HG02642 (cell line): ENCODE data around the gene CLPTM1.
A peak's percentile ranks its signal among the peaks of the same experiment; 100 is the strongest.

Source experiments
- ATAC-seq: cut with Tn5 transposase; IDR thresholded peaks from one replicate; pipeline ENCODE4 v1.9.1; 2021; ENCODE audit warnings: mild to moderate bottlenecking; ENCODE audit not compliant: unreplicated experiment, poor library complexity

CLPTM1 gene

DNA sequence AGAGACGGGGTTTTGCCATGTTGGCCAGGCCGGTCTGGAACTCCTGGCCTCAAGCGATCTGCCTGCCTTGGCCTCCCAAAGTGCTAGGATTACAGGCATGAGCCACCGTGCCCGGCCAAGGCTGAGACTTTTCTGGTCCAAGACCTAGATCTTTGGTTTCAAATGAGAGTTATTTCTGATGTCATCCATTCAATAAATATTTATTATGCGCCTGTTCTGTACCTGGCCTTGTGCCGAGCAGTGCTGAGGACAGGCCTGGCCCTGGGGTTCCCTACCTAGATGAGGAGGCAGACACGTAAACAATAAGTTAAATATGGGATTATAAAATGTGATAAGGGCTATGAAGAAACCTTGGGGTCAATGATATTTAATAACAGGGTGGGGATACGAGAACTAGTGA, 50.6 kb downstream of the CLPTM1 start:
- no peak for ATAC-seq

- ATAC-seq, result no peak
Measured at GRCh38 chr19:45008552-45008951, 53.4 kb downstream of the CLPTM1 start.

DNA sequence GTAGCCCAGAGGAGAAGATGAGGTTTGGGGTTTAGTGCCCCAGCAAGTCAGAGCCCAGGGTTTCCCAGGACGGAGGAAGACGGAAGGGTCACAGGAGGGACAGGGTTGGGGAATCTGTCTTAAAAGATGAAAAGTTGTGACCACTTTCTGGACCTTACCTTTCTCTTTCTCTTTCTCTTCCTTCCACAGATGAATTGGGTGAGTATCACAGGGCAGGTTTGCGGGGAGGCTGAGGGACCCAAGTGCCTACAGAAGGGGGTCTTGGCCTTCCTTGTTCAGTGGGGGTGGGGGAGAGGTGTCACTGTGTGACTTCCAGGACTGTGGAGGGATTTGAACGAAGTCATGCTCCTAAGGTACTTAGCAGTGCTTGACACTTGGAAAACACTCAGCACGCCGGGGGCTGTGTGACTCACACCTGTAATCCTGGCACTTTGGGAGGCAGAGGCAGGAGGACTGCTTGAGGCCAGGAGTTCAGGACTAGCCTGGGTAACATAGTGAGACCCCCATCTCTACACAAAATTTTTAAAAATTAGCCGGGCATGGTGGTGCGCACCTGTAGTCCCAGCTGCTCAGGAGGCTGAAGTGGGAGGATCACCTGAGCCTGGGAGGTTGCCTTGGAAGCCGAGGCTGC, 54.6 kb downstream of the CLPTM1 start:
- no peak for ATAC-seq

DNA sequence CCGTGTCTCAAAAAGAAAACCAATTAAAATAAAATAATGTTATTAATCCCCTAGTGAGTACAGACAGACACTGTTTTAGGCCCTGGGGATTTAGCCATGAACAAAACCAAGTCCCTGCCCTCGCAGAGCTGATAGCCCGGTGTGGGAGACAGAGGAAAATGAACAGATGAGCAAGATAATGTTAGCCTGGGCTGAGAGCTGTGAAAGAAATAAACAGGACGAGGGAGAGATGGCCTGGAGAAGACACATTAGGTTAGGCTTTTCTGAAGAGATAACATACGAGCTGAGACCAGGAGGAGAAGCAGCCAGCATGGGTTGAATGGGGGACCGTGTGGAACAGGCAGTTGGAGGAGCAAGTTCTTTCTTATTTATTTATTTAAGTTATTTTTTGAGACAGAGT, 55.1 kb downstream of the CLPTM1 start:
- no peak for ATAC-seq

DNA sequence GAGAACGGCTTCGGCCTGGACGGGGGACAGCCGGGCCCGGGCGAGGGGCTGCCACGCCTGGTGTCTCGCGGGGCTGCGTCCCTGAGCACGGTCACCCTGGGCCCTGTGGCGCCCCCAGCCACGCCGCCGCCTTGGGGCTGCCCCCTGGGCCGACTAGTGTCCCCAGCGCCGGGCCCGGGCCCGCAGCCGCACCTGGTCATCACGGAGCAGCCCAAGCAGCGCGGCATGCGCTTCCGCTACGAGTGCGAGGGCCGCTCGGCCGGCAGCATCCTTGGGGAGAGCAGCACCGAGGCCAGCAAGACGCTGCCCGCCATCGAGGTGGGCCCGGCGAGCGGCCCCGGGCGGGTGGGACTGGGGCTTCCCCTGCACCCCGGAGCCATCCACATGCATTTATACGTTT, 56.8 kb downstream of the CLPTM1 start:
- ATAC-seq, result no peak

DNA sequence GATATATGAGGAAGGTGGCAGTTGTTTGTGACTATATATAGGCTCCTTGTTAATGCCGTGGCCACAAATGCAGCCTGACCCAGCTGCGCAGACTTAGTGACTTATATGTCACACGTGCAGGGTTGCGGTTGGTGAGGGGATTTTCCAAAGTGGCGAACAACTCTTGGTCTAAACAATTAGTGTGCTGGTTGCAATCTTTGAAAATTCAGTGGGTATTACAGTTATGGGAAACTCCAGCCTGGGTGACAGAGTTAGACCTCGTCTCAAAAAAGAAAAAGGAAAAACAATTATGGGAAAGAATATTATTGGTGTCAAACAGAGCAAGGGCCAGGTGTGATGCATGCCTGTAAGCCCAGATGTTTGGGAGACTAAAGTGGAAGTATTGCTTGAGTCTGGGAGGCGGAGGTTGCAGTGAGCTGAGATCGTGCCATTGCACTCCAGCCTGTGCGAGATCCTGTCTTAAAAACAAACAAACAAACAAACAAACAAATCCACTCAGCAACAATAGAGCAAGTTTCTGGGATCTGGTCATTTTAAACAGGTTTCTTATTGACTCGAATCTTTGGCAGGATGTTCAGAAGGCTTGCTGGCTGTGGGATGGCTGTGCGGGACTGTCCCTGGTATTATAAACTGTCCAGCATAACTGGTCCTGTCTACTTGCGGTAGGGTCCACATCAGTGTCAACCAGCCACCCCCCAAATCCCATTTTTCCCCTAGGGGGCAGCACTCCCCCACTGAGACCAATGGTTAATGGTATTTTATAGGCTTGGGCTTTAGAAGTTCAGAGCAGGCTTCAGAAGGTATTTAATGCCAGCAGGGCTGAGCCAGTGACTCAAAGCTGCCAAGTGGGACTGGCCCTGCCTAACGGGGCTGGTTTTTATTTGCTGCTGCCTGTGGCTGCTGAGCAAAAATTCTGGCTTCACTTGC, 61.5 kb downstream of the CLPTM1 start:
- ATAC-seq, result peak; percentile 84

DNA sequence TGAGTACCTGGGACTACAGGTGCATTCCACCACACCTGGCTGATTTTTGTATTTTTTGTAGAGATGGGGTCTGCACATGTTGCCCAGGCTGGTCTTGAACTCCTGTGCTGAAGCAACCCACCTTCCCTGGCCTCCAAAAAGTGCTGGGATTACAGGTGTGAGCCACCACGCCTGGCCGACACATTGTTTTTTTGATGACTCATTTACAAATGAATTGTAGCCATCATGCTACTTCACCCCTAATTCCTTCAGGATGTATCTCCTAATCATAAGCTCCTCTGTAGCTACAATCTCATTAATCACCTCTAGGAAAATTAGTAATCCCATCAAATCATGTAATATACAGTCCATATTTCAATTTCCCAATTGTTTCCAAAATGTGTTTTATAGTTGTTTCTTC, 64.0 kb downstream of the CLPTM1 start:
- ATAC-seq, result no peak

GRCh38 chr19:45020071-45020470, 64.9 kb downstream of the CLPTM1 start:
- no peak for ATAC-seq

DNA sequence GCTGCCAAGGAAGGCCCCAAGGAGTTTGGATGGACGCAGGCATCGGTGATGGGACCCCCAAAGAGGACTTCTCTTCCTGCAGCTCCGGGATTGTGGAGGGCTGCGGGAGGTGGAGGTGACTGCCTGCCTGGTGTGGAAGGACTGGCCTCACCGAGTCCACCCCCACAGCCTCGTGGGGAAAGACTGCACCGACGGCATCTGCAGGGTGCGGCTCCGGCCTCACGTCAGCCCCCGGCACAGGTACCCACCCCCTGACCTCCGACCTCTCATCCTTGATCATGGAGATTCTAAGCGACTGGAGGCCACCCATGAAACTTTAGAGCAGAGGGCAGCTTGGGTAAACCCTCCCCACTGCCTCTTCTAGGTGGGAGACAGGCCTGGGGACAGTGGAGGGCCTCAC, 66.8 kb downstream of the CLPTM1 start:
- ATAC-seq, result no peak

- ATAC-seq, result no peak
Measured at GRCh38 chr19:45023048-45023447, 67.9 kb downstream of the CLPTM1 start.

DNA sequence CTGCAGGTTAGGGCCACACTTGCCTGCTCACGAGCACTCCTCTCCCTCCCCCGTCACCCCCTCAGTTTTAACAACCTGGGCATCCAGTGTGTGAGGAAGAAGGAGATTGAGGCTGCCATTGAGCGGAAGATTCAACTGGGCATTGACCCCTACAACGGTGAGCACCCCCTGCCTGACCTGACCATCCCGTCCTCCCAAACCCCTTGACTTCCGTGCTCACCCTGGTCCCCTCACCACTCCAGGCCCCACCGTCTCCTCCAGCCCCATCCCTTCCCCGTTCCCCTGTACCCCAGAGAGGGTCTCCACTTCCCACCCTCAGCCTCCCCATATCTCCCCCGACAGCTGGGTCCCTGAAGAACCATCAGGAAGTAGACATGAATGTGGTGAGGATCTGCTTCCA, 70.1 kb downstream of the CLPTM1 start:
- no peak for ATAC-seq

DNA sequence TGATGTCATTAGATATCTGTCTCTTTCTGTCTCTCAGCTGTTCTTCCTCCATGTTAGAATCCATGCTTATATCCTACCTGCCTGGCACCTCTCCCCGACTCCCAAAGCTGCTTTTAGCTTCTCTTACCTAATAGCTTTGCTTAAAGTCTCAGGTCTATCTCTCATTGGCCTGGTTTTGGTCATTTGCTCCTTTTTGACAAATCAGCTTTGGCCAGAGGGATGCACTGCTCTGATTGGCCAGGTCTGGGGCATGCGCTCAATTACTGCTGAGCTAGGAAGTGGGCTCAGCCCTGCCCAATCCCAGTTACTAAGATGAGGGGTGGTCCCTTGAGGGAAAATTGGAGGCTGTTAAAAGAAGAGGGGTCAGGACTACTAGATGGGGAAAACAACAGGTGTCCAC, 72.2 kb downstream of the CLPTM1 start:
- no peak for ATAC-seq

DNA sequence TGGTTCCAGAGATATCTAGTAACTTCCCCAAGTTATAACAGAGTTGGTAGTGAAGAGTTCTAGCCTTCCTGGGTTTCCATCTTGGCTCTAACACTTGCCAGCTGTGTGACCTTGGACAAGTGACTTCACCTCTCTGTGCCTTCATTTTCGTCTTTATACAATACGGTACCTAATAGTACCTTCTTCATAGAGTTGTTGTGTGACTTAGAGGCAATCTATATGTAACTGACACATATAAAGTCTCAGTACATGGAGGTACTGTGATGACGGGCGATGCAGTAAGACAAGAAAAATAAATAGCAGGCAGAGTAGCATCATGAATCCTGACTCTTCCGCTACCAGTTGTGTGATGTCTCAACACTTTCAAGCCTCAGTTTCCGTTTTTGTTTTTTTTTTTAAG, 75.6 kb downstream of the CLPTM1 start:
- no peak for ATAC-seq

- ATAC-seq, result no peak
Measured at GRCh38 chr19:45032421-45032820, 77.2 kb downstream of the CLPTM1 start.

DNA sequence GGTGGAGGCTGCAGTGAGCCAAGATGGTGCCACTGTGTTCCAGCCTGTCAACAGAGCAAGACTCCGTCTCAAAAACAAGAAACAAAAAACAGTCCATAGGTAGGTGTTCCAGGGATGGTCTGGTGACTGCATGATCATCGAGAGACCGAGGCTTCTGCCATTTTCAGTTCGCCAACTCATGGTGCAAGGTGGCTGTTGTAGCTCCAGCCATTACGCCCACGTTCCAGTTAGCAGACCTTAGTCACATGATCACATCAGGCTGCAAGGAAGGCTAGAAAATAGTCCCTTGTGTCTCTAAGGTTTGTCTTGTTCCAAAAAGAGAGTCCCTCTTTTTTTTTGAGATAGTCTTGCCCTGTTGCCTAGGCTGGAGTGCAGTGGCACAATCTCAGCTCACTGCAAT, 80.6 kb downstream of the CLPTM1 start:
- no peak for ATAC-seq

DNA sequence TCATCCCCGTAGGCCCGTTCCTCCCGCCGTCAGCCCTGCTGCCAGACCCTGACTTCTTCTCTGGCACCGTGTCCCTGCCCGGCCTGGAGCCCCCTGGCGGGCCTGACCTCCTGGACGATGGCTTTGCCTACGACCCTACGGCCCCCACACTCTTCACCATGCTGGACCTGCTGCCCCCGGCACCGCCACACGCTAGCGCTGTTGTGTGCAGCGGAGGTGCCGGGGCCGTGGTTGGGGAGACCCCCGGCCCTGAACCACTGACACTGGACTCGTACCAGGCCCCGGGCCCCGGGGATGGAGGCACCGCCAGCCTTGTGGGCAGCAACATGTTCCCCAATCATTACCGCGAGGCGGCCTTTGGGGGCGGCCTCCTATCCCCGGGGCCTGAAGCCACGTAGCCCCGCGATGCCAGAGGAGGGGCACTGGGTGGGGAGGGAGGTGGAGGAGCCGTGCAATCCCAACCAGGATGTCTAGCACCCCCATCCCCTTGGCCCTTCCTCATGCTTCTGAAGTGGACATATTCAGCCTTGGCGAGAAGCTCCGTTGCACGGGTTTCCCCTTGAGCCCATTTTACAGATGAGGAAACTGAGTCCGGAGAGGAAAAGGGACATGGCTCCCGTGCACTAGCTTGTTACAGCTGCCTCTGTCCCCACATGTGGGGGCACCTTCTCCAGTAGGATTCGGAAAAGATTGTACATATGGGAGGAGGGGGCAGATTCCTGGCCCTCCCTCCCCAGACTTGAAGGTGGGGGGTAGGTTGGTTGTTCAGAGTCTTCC, 82.4 kb downstream of the CLPTM1 start:
- no peak for ATAC-seq

GRCh38 chr19:45038931-45039893, 84.0 kb downstream of the CLPTM1 start, which contains the start of gene CLASRP:
Gene CLASRP, plus strand, starts transcription at chr19:45039045. Its CDS starts 1,168 bp downstream, at chr19:45040213.
- ATAC-seq, result peak; percentile 87

DNA sequence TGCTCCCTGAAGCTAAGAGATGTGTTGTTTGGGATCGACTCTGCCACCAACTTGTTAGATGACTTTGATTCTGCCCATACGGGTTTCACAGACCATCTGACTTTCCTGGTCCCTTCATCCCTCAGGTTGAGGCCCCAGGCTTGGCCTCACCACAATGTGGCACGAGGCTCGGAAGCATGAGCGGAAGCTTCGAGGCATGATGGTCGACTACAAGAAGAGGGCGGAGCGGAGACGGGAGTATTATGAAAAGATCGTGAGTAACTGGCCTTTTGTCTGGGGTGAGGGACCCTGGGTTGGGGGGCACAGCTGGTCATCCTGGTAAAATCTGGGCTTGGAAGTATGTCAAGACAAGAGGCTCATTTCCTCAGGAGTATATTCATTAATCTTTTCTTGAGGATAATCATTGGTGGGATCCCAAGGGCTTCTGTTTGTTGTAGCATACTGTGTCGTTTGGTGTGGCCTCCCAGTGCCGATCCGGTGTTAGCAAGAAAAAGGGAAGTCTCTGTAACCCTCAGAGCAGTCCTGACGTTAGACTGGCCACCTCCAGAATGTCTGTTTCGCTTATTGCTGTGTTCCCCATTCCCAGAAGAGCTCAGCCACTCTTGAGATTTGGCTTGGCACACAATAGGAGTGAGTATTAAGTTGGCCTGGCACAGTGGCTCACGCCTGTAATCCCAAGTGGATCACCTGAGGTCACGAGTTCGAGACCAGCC, 85.0 kb downstream of the CLPTM1 start:
- no peak for ATAC-seq

GRCh38 chr19:45041125-45041524, 85.9 kb downstream of the CLPTM1 start:
- ATAC-seq, result no peak
